Fibroblast of peridontal ligament (primary cell): ENCODE measurements around the gene ZNF32.
"Not testable (repeated sequence)": the region's sequence is repeated elsewhere in the genome, so short reads cannot be mapped to it uniquely, and the experiment has no call there.

Experiments used
- DNase-seq: peaks from one replicate; pipeline ENCODE4 v3.0.0-alpha.2; 2010; ENCODE audit errors: extremely low read depth

Gene ZNF32

DNA sequence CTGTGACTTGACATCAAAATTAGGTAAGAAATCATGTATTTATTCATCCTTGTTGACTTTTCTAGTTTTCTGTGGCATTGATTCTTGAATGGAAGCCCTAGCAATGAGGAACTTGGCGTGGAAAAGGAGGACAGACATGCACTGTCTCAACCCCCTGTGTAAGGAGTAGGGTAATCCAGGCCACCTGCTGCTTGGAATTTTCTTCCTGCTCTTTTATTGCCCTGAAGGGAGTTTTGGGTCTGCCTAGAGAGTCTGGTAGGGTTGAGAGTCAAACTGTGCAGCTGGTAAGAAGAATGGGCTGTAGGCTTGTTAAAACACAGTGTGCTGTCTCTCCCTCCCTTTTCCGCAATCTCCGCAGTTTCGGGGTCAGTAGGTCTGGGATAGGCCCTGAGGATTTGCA, 19.7 kb downstream of the ZNF32 start:
- DNase-seq, result no peak

DNA sequence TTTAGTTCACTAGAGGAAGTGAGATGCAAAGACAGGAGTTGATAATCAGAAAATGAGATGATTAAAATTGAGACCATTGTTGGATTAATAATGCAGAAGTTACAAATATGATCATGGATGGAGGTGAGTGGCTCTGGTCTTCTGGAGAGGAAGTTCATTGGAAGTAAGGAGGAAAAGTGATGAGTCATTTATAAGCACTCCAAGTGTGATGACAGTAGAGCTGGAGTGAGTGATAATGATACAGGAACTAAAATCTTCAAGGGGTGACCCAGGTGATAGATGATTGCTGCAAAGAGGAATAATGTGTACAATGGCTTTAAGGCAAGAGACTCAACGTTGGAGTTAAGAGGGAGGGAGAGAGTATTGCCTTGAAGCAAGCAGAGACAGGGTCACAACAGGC, 20.7 kb downstream of the ZNF32 start:
- no peak for DNase-seq

DNA sequence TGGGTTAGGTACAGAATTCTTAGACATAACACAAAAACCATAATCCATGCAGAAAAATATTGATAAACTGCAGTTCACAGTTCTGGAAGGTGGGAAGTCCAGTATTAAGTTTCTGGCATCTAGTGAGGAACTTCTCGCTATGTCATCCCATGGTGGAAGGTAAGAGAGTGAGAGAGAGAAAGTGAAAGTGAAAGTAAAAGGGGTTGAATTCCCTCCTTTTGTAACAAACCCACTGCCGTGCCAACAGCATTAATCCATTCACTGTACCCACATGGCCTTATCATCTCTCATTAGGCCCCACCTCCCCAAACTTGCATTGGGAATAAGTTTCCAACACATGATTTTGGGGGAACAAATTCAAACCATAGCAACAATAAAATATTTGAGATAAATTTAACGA, 25.3 kb downstream of the ZNF32 start:
- peak; percentile 25 for DNase-seq

DNA sequence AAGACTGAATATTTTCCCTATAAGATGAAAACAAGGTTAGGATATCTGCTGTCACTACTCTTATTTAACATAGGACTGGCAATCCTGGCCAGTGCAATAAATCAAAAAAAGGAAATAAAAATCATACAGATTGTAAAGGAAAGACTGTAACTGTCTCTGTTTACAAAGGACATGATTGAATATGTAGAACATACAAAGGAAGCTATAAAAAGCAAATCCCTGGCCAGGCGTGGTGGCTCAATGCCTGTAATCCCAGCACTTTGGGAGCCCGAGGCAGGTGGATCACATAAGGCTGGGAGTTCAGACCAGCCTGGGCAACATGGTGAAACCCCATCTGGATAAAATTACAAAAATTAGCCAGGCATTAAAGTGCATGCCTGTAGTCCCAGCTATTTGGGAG, 26.6 kb downstream of the ZNF32 start:
- DNase-seq, result no peak

DNA sequence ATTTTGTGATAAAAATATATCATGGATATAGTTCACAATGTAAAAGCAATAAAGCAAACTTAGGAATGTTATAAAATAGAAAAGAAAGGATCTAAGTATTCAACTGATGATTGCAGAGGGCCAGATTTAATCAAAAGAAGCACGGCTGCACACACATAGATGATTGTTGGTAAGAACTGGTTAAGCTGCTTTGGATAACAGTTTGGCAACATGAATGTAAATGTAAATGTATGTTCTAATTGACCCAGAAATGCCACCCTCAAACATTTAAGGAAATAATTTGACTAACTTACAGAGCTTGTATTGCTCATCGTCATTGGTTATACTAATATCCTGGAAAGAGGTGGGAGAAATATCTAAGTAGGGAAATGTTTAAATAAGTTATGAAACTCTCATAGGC, 29.3 kb downstream of the ZNF32 start:
- DNase-seq, result no peak

DNA sequence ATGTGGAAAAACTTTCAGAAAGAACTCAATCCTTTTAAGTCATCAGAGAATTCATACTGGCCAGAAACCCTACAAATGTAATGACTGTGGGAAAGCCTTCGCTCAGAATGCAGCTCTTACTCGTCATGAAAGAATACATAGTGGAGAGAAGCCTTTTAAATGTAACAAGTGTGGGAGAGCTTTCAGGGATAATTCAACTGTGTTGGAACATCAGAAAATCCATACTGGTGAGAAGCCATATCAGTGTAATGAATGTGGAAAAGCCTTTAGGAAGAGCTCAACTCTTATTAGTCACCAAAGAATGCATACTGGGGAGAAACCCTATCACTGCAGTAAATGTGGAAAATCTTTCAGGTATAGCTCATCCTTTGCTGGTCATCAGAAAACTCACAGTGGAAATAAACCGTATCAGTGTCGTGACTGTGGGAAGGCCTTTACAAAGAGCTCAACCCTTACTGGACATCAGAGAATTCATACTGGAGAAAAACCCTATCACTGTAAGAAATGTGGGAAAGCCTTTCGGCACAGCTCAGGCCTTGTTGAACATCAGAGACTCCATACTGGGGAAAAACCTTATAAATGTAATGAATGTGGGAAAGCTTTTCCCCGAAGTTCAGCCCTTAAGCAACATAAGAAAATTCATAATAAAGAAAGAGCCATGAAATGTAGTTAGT, 31.8 kb downstream of the ZNF32 start:
- DNase-seq, result no peak

DNA sequence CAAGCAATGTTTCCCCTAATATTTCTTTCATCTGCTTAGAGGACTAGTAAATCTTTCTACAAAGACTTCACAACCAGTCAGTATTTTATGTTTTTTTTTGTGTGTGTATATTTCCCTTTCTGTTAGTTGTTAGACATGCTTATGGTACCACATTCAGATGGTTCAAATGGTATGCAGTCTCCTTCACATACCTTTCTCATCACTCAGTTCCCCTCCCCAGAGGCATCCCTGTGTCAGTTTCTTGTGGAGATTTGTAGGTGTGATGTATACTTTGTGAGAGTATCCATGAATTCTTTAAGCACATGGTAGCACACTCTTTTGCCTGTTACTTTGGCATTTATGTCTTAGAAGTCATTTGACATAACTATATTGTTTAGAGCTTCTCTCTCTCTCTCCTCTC, 38.0 kb downstream of the ZNF32 start:
- DNase-seq, result no peak

DNA sequence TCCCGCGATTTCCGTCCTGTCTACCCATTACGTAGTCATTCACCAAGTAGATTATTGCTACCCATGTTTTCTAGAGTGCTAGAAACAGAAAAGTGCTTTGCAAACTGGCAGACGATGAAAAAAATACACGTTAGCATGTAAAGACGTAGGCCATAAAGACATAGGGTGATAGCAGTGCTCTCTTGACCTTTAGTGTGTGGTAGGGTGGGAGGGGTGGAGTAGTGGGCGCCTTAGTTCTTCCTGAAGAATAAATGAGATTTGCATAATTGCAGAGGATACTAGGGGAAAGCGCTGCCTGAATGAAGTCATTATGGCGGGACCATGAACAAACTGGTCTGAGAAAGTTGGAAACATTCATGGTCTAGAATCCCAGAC, 41.5 kb downstream of the ZNF32 start:
- no peak for DNase-seq

DNA sequence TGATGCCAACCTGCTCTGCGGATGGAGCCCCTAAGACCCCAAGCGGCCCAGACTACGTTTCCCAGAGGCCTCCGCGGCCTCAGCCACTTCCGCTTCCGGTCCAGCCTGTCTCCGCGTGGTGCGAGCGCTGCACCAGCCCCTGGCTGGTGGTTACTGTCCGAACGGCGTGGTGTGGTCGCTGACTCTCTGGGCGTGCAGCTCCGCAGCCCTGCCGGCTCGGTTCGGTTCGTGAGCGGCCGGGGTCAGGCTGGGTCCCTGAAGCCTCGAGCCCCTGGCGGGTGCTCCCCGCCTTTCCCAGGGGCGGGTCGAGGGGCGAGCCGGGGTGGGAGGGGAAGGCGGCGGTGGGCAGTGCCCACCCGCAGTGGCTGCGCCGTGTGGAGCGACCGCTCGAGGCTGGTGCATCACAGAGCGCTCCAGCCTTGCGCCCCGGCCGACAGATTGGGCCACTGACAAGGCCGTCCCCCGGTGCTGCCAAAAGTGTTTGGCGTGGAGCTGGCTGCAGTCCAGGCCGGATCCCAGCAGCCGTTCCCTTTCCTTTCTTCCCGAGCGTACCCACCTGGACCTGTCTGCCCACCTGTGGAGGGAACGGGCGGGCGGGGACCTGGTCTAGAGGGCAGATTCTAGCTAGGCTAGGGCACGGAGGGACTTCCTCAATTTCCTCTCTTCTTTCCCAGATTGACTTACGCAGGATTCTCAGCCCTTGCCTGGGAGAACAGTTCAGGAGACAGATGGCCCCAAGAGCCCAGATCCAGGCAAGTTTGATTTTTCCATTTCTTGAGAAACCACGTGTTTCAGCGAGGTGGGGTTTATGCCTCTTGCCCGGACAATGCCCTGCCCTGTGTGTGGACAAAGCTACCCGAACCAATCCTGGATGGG, 42.1 kb downstream of the ZNF32 start, which contains the start of gene ZNF485:
Gene ZNF485 (plus strand): TSS at position 116 of the 876 bp plus-strand sequence. CDS start 613 bp downstream, at position 729.
- peak; percentile 51 for DNase-seq

DNA sequence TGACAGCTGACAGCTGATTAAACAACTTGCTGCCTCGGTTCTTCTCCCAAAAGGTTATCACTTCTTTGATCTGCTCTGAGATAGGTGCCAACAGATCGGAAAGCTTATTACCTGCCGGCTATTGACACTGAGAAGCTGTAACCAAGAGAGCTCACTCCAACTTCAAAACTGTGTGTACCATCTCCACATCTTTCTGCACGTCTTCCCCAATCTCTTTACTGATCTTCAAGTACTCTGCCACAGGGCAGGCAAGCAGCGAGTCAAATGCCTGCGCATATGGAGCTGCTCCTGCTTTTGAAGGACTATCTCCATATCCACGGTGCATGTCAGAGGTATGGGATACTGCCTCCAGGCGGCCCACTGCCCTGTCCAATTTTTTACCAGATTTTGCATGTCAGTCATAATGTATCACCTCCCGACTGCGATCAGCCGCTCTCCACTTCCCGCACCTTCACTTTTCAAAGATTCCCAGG, 42.8 kb downstream of the ZNF32 start:
- DNase-seq, result no peak

DNA sequence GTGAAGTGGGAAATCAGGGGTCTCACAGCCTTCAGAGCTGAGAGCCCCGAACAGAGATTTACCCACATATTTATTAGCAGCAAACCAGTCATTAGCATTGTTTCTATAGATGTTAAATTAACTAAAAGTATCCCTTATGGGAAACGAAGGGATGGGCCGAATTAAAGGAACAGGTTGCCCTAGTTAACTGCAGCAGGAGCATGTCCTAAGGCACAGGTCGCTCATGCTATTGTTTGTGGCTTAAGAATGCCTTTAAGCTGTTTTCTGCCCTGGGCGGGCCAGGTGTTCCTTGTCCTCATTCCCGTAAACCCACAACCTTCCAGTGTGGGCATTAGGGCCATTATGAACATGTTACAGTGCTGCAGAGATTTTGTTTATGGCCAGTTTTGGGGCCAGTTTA, 47.1 kb downstream of the ZNF32 start:
- DNase-seq, result not testable (repeated sequence)

DNA sequence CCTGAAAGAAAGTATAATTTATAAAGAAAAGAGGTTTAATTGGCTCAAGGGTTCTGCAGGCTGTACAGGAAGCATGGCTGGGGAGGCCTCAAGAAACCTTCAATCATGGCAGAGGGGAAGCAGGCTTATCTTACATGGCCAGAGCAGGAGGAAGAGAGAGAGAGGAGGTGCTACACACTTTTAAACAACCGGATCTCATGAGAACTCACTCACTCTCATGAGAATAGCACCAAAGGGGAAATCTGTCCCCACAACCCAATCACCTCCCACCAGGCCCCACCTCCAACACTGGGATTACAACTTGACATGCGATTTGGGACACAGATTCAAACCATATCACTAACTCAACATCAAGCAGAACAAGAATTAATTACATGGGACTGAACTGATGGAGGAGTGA, 49.3 kb downstream of the ZNF32 start:
- DNase-seq, result no peak

DNA sequence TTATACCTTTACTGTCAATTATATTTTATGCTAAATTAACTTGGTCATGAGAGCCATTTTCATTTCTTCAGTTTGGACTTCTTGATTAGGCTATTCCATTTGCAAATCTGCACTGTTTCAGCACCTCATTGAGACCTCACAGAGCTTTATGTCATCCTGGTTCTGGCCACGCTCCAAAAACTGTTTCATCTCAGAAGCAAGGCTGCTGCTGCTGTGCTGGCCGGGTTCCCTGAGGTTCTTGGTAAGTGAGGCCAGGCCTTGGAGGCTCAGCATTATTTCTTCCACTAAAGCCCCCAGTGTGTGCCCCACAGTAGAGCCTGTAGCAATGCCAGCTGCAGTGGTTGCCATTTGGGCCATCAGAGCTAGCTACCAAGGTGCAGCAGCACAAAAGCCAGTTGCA, 50.2 kb downstream of the ZNF32 start:
- DNase-seq, result peak; percentile 14

DNA sequence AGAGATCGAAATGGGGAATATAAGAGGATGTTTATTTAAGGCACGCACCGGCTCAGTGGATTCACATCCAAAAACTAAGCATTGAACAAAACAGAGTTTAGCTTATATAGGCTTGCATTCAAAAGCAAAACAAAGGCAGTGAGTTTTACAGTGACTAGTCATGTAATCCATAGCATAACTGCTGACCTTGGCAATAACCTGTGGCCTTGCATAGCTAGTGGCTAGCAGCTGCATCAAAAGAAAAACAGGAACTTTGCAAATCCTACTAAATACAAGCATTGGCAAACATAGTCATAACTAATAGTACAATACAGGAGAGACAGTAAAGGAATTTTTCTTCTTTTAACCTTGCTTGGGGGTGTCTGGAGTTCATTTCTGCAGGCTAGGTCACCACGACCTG, 52.1 kb downstream of the ZNF32 start:
- DNase-seq, result no peak

DNA sequence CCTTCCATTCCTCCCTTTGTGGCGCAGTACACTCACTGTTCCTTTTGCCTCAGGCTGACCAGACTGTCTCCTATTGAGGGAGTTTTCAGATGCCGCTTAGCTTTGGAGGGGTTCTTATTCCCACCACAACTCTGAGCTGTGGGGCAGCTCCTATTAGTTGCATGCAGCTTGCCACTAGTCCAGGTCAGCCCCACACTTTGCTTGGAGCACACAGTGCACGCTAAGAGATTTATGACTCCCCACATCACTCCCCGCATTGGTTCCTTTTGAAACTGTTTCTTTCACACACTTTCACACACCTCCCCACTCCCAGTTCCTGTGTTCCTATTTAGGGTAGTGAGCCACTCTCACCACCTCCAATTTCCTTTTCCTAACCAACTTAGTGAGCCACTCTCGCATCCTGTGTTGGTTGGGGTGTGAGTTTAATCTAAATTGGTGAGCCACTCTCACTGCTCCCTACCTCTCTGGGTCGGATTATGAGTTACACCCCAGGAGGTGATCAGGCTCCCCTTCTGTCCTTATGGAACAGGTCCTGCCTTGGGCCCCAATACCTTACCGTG, 52.9 kb downstream of the ZNF32 start:
- DNase-seq, result peak; percentile 1

DNA sequence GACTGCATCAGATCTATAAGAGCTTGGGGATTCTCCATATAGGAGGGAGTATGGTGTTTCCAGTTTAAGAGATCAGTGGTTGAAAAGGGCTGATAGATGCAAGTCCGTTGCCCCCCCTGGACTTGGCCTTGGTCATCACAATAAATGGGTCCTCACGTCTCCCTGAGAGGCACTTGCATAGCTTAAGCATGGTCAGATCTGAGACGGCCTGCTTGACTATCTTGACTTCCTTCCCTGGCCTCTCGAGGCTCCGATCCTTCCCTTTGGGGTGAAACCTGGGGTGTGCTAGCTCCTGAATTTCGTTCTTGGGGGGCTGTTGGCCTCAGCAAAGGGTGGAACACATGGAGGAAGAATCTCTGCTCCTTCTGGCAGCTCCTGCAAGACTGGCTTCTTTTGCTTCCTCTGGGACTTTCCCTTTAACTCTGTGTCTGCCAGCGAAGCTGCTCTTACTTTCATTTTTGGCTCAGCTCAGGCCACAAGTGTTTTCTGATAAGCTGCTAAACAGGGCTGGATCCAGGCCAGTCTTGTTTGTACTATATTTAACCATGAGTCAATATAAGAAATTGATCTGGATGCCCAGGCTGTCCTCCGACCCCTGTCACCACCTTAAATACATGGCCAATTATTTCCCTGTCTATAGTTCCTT, 53.6 kb downstream of the ZNF32 start:
- DNase-seq, result peak; percentile 52
